Measurements from ENCODE around the gene PTPN6. TPM values are rescaled to one million over a fixed set of nuclear protein-coding genes. Genes with fewer than 3 reads are reported as not detected.

The PTPN6 gene
- total and polyA plus RNA-seq, 2 of the 13 experiments (the other 11 are each of a cell fraction or from before 2014, with no cell fraction given) = 10.5 to 10.6 TPM

DNA sequence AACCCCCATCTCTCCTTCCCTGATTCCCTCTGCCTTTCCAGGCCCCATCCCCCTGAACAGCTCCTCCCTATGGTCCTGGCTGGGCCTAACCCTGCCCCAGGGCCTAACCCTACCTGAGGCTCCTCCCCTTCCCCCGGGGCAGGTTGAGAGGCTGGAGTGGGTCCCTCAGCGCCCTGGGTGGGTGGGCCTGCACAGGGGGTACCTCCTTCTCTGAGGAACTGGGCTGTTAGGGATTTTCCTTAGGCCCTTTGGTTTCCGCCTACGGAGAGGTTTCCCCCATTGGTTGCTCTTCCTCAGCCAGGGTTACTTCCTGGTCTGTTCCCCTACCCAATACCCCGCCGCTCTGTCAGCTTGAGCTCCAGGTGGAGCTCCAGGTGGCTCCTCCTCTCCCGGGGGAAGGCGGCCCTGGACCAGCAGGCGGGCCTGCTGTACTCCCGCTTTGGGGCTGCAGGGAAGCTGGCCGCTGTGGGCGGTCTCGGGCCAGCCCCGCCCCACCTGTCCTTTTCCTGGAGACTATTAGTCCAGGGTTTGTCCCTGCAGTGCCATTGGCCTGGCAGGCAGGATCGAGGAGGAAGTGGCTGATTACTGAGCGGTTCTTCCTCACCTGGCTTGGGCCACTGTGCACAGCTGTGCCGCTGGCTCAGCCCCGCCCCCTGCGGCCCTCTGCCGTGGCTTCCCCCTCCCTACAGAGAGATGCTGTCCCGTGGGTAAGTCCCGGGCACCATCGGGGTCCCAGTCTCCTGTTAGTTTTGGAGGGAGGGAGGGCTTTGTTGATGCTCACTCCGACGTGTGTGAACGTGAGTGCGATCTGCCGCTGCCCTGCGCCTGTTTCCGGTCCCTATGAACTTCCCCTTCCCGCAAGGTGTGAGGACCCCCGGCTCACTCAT is 4.9 kb upstream of the PTPN6 start (continued):
- TF ChIP-seq, protein P1, sequence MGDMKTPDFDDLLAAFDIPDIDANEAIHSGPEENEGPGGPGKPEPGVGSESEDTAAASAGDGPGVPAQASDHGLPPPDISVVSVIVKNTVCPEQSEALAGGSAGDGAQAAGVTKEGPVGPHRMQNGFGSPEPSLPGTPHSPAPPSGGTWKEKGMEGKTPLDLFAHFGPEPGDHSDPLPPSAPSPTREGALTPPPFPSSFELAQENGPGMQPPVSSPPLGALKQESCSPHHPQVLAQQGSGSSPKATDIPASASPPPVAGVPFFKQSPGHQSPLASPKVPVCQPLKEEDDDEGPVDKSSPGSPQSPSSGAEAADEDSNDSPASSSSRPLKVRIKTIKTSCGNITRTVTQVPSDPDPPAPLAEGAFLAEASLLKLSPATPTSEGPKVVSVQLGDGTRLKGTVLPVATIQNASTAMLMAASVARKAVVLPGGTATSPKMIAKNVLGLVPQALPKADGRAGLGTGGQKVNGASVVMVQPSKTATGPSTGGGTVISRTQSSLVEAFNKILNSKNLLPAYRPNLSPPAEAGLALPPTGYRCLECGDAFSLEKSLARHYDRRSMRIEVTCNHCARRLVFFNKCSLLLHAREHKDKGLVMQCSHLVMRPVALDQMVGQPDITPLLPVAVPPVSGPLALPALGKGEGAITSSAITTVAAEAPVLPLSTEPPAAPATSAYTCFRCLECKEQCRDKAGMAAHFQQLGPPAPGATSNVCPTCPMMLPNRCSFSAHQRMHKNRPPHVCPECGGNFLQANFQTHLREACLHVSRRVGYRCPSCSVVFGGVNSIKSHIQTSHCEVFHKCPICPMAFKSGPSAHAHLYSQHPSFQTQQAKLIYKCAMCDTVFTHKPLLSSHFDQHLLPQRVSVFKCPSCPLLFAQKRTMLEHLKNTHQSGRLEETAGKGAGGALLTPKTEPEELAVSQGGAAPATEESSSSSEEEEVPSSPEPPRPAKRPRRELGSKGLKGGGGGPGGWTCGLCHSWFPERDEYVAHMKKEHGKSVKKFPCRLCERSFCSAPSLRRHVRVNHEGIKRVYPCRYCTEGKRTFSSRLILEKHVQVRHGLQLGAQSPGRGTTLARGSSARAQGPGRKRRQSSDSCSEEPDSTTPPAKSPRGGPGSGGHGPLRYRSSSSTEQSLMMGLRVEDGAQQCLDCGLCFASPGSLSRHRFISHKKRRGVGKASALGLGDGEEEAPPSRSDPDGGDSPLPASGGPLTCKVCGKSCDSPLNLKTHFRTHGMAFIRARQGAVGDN (CRISPR knock-in tag; IDR thresholded peaks at IDR 0.05) = peak; percentile 86
- TF ChIP-seq ZBTB25 (CRISPR knock-in tag; IDR thresholded peaks at IDR 0.05) (peak; percentile 65), HNF4G (IDR thresholded peaks at IDR 0.05; ENCODE audit: borderline replicate concordance, low read depth, low read length) (no peak), HNF4G (CRISPR knock-in tag; IDR thresholded peaks at IDR 0.05; ENCODE audit: borderline replicate concordance, low read depth) (0 out of 2 replicates have a peak, but pooled peaks have one; percentile 35), FOXP4 (CRISPR knock-in tag; IDR thresholded peaks at IDR 0.05) (peak; percentile 23; the same call in 1 of the 2 replicates), ZNF792 (CRISPR knock-in tag; IDR thresholded peaks at IDR 0.05) (peak; percentile 75), RBM39 (IDR thresholded peaks at IDR 0.05; ENCODE audit: low read depth, low read length, poor library complexity, severe bottlenecking) (peak; percentile 78), ZNF678 (CRISPR knock-in tag; IDR thresholded peaks at IDR 0.05) (no peak), ZNF558 (CRISPR knock-in tag; IDR thresholded peaks at IDR 0.05; ENCODE audit: borderline replicate concordance) (0 out of 2 replicates have a peak, but pooled peaks have one; percentile 59), ELF1 (CRISPR knock-in tag; IDR thresholded peaks at IDR 0.05) (peak; percentile 91), MIXL1 (CRISPR knock-in tag; IDR thresholded peaks at IDR 0.05) (peak; percentile 68), RXRA (CRISPR knock-in tag; IDR thresholded peaks at IDR 0.05) (peak; percentile 29; the same call in 1 of the 2 replicates), ZNF891 (CRISPR knock-in tag; IDR thresholded peaks at IDR 0.05) (peak; percentile 83), ARNTL (CRISPR knock-in tag; IDR thresholded peaks at IDR 0.05) (0 out of 2 replicates have a peak, but pooled peaks have one; percentile 24), AGO2 (optimal IDR thresholded peaks at IDR 0.05; ENCODE audit: low read depth, low read length) (peak; percentile 79), ZC3H4 (CRISPR knock-in tag; IDR thresholded peaks at IDR 0.05; ENCODE audit: borderline replicate concordance) (no peak; the same call in 1 of the 2 replicates), KLF11 (CRISPR knock-in tag; IDR thresholded peaks at IDR 0.05) (0 out of 2 replicates have a peak, but pooled peaks have one; percentile 25), NR0B2 (CRISPR knock-in tag; IDR thresholded peaks at IDR 0.05) (peak; percentile 13; the same call in 1 of the 2 replicates)
- TF ChIP-seq, protein P2, sequence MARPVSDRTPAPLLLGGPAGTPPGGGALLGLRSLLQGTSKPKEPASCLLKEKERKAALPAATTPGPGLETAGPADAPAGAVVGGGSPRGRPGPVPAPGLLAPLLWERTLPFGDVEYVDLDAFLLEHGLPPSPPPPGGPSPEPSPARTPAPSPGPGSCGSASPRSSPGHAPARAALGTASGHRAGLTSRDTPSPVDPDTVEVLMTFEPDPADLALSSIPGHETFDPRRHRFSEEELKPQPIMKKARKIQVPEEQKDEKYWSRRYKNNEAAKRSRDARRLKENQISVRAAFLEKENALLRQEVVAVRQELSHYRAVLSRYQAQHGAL (CRISPR knock-in tag; IDR thresholded peaks at IDR 0.05; ENCODE audit: not compliant biosample characterization) = no peak
